ENCODE results near the gene CWC27. TPM values are rescaled to one million over a fixed set of nuclear protein-coding genes. Genes with fewer than 3 reads are reported as not detected.
"Not testable (repeated sequence)": the region's sequence is repeated elsewhere in the genome, so short reads cannot be mapped to it uniquely, and the experiment has no call there.

Gene CWC27
- total RNA-seq, 2 experiments from 2014 or later, result 33.6 to 39.7 TPM

GRCh38 chr5:64811050-64811640, 42.4 kb downstream of the CWC27 start:
- Mint-ChIP-seq H3K4me3 (no peak overlapping the region), H3K27ac (no peak overlapping the region), H3K27me3 (no peaks in the 10 kb centered on the region), H3K36me3 (peaks cover 6% of the 10 kb centered on the region), H3K4me1 (peaks cover 5% of the 10 kb centered on the region), H3K9me3 (no peaks in the 10 kb centered on the region)
- no peak for DNase-seq

- Mint-ChIP-seq H3K27ac (no peak overlapping the region), H3K4me3 (no peak overlapping the region), H3K36me3 (peaks cover 2% of the 10 kb centered on the region), H3K9me3 (no peaks in the 10 kb centered on the region), H3K4me1 (peaks cover 5% of the 10 kb centered on the region), H3K27me3 (no peaks in the 10 kb centered on the region)
- no peak for DNase-seq
Observed at GRCh38 chr5:64814073-64814472, 45.3 kb downstream of the CWC27 start.

GRCh38 chr5:64818245-64818644, 49.5 kb downstream of the CWC27 start:
- H3K27me3 Mint-ChIP-seq, result no peaks in the 10 kb centered on the region
- no peak for DNase-seq
- peaks cover 19% of the 10 kb centered on the region for H3K4me1 Mint-ChIP-seq
- no peak overlapping the region for H3K27ac Mint-ChIP-seq
- H3K4me3 Mint-ChIP-seq, result no peak overlapping the region
- no peaks in the 10 kb centered on the region for H3K9me3 Mint-ChIP-seq
- H3K36me3 Mint-ChIP-seq, result peaks cover 17% of the 10 kb centered on the region

GRCh38 chr5:64819345-64819744, 50.6 kb downstream of the CWC27 start:
- H3K27ac Mint-ChIP-seq, H3K9me3 Mint-ChIP-seq, DNase-seq, H3K27me3 Mint-ChIP-seq, H3K4me3 Mint-ChIP-seq: not testable (repeated sequence)
- Mint-ChIP-seq H3K36me3 (peaks cover 17% of the 10 kb centered on the region), H3K4me1 (peaks cover 14% of the 10 kb centered on the region)

- no peaks in the 10 kb centered on the region for H3K27me3 Mint-ChIP-seq
- H3K36me3 Mint-ChIP-seq, result peaks cover 15% of the 10 kb centered on the region
- no peak for DNase-seq
- no peaks in the 10 kb centered on the region for H3K9me3 Mint-ChIP-seq
- no peak overlapping the region for H3K27ac Mint-ChIP-seq
- H3K4me3 Mint-ChIP-seq, result no peak overlapping the region
- H3K4me1 Mint-ChIP-seq, result peaks cover 14% of the 10 kb centered on the region
Observed at GRCh38 chr5:64822320-64822719, 53.6 kb downstream of the CWC27 start.

- Mint-ChIP-seq H3K4me3 (no peak overlapping the region), H3K27ac (no peak overlapping the region), H3K27me3 (no peaks in the 10 kb centered on the region), H3K9me3 (peaks cover 1% of the 10 kb centered on the region), H3K36me3 (peaks cover 18% of the 10 kb centered on the region), H3K4me1 (peaks cover 8% of the 10 kb centered on the region)
- DNase-seq, result no peak
Observed at GRCh38 chr5:64826541-64826940, 57.8 kb downstream of the CWC27 start.

- no peaks in the 10 kb centered on the region for H3K27me3 Mint-ChIP-seq
- H3K4me1 Mint-ChIP-seq, result no peaks in the 10 kb centered on the region
- H3K27ac Mint-ChIP-seq, result no peak overlapping the region
- H3K9me3 Mint-ChIP-seq, result peaks cover 1% of the 10 kb centered on the region
- H3K4me3 Mint-ChIP-seq, result no peak overlapping the region
- DNase-seq, result no peak
- peaks cover 11% of the 10 kb centered on the region for H3K36me3 Mint-ChIP-seq
Observed at GRCh38 chr5:64827703-64828102, 59.0 kb downstream of the CWC27 start.

- not testable (repeated sequence) for H3K27me3 Mint-ChIP-seq, DNase-seq, H3K27ac Mint-ChIP-seq, H3K4me1 Mint-ChIP-seq, H3K9me3 Mint-ChIP-seq, H3K4me3 Mint-ChIP-seq
- H3K36me3 Mint-ChIP-seq, result peaks cover 12% of the 10 kb centered on the region
Observed at GRCh38 chr5:64830650-64831049, 61.9 kb downstream of the CWC27 start.

- no peak for DNase-seq
- no peak overlapping the region for H3K27ac Mint-ChIP-seq
- no peaks in the 10 kb centered on the region for H3K27me3 Mint-ChIP-seq
- H3K36me3 Mint-ChIP-seq, result peaks cover 12% of the 10 kb centered on the region
- H3K9me3 Mint-ChIP-seq, result peaks cover 1% of the 10 kb centered on the region
- peaks cover 4% of the 10 kb centered on the region for H3K4me1 Mint-ChIP-seq
- no peak overlapping the region for H3K4me3 Mint-ChIP-seq
Observed at GRCh38 chr5:64831996-64832395, 63.3 kb downstream of the CWC27 start.

GRCh38 chr5:64834037-64834436, 65.3 kb downstream of the CWC27 start:
- Mint-ChIP-seq H3K36me3 (peaks cover 14% of the 10 kb centered on the region), H3K27me3 (no peaks in the 10 kb centered on the region), H3K4me3 (no peak overlapping the region), H3K27ac (no peak overlapping the region), H3K4me1 (peaks cover 4% of the 10 kb centered on the region), H3K9me3 (peaks cover 1% of the 10 kb centered on the region)
- no peak for DNase-seq

- no peaks in the 10 kb centered on the region for H3K27me3 Mint-ChIP-seq
- H3K4me1 Mint-ChIP-seq, result peaks cover 4% of the 10 kb centered on the region
- no peak overlapping the region for H3K4me3 Mint-ChIP-seq
- peaks cover 18% of the 10 kb centered on the region for H3K36me3 Mint-ChIP-seq
- DNase-seq, result no peak
- H3K9me3 Mint-ChIP-seq, result peaks cover 1% of the 10 kb centered on the region
- no peak overlapping the region for H3K27ac Mint-ChIP-seq
Observed at GRCh38 chr5:64834611-64835010, 65.9 kb downstream of the CWC27 start.

- Mint-ChIP-seq H3K36me3 (peaks cover 18% of the 10 kb centered on the region), H3K4me1 (peaks cover 4% of the 10 kb centered on the region), H3K27me3 (no peaks in the 10 kb centered on the region), H3K4me3 (no peak overlapping the region), H3K9me3 (peaks cover 1% of the 10 kb centered on the region), H3K27ac (no peak overlapping the region)
- no peak for DNase-seq
Observed at GRCh38 chr5:64835266-64835665, 66.5 kb downstream of the CWC27 start.

GRCh38 chr5:64836190-64836755, 67.5 kb downstream of the CWC27 start:
- peaks cover 2% of the 10 kb centered on the region for H3K9me3 Mint-ChIP-seq
- H3K36me3 Mint-ChIP-seq, result peaks cover 25% of the 10 kb centered on the region
- no peaks in the 10 kb centered on the region for H3K27me3 Mint-ChIP-seq
- no peak overlapping the region for H3K27ac Mint-ChIP-seq
- no peak overlapping the region for H3K4me3 Mint-ChIP-seq
- H3K4me1 Mint-ChIP-seq, result peaks cover 4% of the 10 kb centered on the region
- no peak for DNase-seq

- Mint-ChIP-seq H3K4me1 (peaks cover 4% of the 10 kb centered on the region), H3K27ac (no peak overlapping the region), H3K9me3 (peaks cover 2% of the 10 kb centered on the region), H3K27me3 (no peaks in the 10 kb centered on the region), H3K4me3 (no peak overlapping the region), H3K36me3 (peaks cover 28% of the 10 kb centered on the region)
- no peak for DNase-seq
Observed at GRCh38 chr5:64836786-64837185, 68.1 kb downstream of the CWC27 start.

GRCh38 chr5:64838376-64838775, 69.6 kb downstream of the CWC27 start:
- Mint-ChIP-seq H3K27ac (no peak overlapping the region), H3K4me3 (no peak overlapping the region), H3K27me3 (no peaks in the 10 kb centered on the region), H3K36me3 (peaks cover 35% of the 10 kb centered on the region), H3K4me1 (peaks cover 4% of the 10 kb centered on the region), H3K9me3 (peaks cover 2% of the 10 kb centered on the region)
- no peak for DNase-seq

GRCh38 chr5:64838803-64839202, 70.1 kb downstream of the CWC27 start:
- H3K36me3 Mint-ChIP-seq, result peaks cover 37% of the 10 kb centered on the region
- no peaks in the 10 kb centered on the region for H3K27me3 Mint-ChIP-seq
- DNase-seq, result no peak
- no peak overlapping the region for H3K4me3 Mint-ChIP-seq
- H3K4me1 Mint-ChIP-seq, result peaks cover 4% of the 10 kb centered on the region
- peaks cover 2% of the 10 kb centered on the region for H3K9me3 Mint-ChIP-seq
- no peak overlapping the region for H3K27ac Mint-ChIP-seq

Measured in activated naive CD8-positive, alpha-beta T cell treated with anti-CD3 and anti-CD28 coated beads for 36 hours (primary cell).